Measurements from ENCODE around the gene SCGB1C1.
A peak's percentile ranks its signal among the peaks of the same experiment; 100 is the strongest.

The SCGB1C1 gene

DNA sequence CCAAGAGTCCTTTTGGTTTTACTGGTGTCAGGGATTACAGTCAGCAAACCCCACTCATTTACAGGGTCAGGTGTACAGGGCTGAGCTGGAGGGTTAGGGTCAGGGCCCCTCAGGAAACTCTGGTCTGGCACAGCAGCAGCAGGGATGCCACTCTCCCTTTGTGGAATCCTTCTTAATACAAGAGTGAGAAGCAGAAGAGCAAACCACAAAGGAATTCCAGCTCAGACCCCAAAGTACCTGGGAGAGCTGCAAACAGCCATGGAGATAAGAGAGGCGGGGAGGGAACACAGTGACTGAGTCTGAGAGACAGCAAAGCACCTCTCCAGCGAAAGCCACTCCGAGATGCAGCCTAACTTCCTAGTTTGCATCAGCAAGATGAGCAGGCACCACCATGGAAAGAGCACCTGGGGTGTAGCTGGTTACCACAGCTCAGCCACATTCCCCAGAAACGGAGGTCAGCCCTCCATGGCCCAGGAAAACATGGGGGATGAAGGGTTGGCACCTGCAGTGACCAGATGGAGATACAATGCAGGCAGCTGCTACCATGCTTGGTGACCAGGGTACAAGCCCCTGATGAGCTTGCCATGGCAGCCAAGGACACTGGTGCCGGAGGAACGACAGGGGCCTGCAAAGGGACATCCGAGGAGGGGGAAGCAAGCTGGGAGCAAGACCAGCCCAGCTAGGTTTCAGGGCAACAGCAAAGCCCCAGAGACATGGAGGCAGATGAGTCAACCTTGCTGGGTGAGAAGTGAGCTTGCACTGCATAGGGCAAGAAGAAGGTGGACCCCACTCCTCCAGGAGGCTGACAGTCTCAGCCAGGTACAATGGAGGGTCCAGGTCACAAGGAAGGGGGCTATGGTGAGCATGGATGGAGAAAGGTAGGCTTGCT lies 10.4 kb downstream of the SCGB1C1 start:
- DNase-seq (ENCODE audit: low read depth) = no peak
- no peak overlapping the region for H3K4me3 ChIP-seq (ENCODE audit: low read depth, low read length)
- TF ChIP-seq, protein P1, sequence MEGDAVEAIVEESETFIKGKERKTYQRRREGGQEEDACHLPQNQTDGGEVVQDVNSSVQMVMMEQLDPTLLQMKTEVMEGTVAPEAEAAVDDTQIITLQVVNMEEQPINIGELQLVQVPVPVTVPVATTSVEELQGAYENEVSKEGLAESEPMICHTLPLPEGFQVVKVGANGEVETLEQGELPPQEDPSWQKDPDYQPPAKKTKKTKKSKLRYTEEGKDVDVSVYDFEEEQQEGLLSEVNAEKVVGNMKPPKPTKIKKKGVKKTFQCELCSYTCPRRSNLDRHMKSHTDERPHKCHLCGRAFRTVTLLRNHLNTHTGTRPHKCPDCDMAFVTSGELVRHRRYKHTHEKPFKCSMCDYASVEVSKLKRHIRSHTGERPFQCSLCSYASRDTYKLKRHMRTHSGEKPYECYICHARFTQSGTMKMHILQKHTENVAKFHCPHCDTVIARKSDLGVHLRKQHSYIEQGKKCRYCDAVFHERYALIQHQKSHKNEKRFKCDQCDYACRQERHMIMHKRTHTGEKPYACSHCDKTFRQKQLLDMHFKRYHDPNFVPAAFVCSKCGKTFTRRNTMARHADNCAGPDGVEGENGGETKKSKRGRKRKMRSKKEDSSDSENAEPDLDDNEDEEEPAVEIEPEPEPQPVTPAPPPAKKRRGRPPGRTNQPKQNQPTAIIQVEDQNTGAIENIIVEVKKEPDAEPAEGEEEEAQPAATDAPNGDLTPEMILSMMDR (IDR thresholded peaks at IDR 0.05; ENCODE audit: control insufficient read depth, extremely low read depth, insufficient read depth) = no peak

GRCh38 chr11:203945-204586 lies 11.2 kb downstream of the SCGB1C1 start:
- no peak overlapping the region for H3K4me3 ChIP-seq (ENCODE audit: low read depth, low read length)
- TF ChIP-seq, protein P1 (IDR thresholded peaks at IDR 0.05; ENCODE audit: control insufficient read depth, extremely low read depth, insufficient read depth) = no peak
- no peak for DNase-seq (ENCODE audit: low read depth)

GRCh38 chr11:204587-205109 lies 11.8 kb downstream of the SCGB1C1 start:
- DNase-seq (ENCODE audit: low read depth) = no peak
- no peak overlapping the region for H3K4me3 ChIP-seq (ENCODE audit: low read depth, low read length)
- TF ChIP-seq, protein P1 (IDR thresholded peaks at IDR 0.05; ENCODE audit: control insufficient read depth, extremely low read depth, insufficient read depth) = no peak

- TF ChIP-seq, protein P1 (IDR thresholded peaks at IDR 0.05; ENCODE audit: control insufficient read depth, extremely low read depth, insufficient read depth) = no peak
- H3K4me3 ChIP-seq (ENCODE audit: low read depth, low read length) = peak overlapping the region; percentile 88
- no peak for DNase-seq (ENCODE audit: low read depth)
Observed at GRCh38 chr11:205221-206001, 12.5 kb downstream of the SCGB1C1 start.

- peak overlapping the region; percentile 88 for H3K4me3 ChIP-seq (ENCODE audit: low read depth, low read length)
- DNase-seq (ENCODE audit: low read depth) = no peak
- TF ChIP-seq, protein P1 (IDR thresholded peaks at IDR 0.05; ENCODE audit: control insufficient read depth, extremely low read depth, insufficient read depth) = no peak
Observed at GRCh38 chr11:206002-206384, 13.1 kb downstream of the SCGB1C1 start.

DNA sequence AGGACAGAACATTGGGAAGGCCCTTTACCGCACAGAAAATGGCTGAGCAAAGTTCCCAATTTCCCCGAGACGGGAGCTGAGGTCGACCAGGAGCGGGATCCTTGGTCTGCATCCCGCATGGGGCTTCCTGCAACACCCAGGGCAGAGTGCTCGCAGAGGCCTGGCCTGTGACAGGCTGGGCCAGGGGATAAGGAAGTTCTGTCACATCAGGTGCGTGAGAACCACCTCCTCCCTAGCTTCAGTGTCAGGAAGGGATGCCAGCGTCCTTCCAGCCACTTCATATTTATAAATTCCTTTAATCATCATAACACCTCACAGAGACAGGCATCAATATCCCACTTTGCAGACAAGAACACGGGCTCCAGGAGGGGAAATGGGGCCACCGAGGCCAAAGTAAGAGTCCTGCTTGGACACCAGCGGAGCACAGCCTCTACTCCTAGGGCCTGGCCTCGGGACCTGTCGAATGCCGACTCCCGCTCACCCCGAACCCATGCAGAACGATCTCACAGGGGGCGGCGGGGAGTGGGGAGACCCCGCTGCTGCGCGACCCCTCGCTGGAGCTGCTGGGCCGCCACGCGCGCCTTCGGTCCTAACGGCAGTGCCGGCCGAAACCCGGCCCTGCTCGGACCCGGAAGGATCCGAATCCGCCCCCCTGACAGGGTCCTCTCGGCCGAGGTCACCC lies 13.8 kb downstream of the SCGB1C1 start:
- no peak for DNase-seq (ENCODE audit: low read depth)
- TF ChIP-seq, protein P1 (IDR thresholded peaks at IDR 0.05; ENCODE audit: control insufficient read depth, extremely low read depth, insufficient read depth) = no peak
- peak overlapping the region; percentile 88 for H3K4me3 ChIP-seq (ENCODE audit: low read depth, low read length)

All from LNCaP clone FGC (cell line).